ENCODE data around the gene PKD2. TPM values are rescaled to one million over a fixed set of nuclear protein-coding genes. Genes with fewer than 3 reads are reported as not detected.

Gene PKD2
- total and polyA plus RNA-seq, 2 experiments from 2014 or later = 16.3 to 27.1 TPM

DNA sequence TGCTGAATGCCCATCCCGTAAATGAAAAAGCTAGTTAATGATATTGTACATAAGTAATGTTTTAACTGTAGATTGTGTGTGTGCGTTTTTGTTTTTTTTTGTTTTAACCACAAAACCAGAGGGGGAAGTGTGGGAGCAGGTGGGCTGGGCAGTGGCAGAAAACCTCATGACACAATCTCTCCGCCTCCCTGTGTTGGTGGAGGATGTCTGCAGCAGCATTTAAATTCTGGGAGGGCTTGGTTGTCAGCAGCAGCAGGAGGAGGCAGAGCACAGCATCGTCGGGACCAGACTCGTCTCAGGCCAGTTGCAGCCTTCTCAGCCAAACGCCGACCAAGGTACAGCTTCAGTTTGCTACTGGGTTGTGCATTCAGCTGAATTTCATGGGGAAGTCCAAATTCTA is 32.0 kb upstream of the PKD2 start, which contains the start of gene SPP1:
TSS of gene SPP1 (plus strand) at position 249 of the 400 bp plus-strand sequence. CDS start 1,182 bp downstream, outside the sequence.
- Histone ChIP-seq H3K27ac (no peak within 1 kb of the TSS), H3K4me1 (ENCODE audit: low read depth) (no peaks in the 10 kb centered on the region), H3K27me3 (no peaks in the 10 kb centered on the region), H3K9me3 (ENCODE audit: low read depth) (no peaks in the 10 kb centered on the region), H3K36me3 (no peaks in the 10 kb centered on the region), H3K4me3 (no peak within 1 kb of the TSS)
- DNase-seq (ENCODE audit: low read depth in 1 of 2, low spot score in 1 of 2) = peak; percentile 9 to 28
- TF ChIP-seq, protein P1, sequence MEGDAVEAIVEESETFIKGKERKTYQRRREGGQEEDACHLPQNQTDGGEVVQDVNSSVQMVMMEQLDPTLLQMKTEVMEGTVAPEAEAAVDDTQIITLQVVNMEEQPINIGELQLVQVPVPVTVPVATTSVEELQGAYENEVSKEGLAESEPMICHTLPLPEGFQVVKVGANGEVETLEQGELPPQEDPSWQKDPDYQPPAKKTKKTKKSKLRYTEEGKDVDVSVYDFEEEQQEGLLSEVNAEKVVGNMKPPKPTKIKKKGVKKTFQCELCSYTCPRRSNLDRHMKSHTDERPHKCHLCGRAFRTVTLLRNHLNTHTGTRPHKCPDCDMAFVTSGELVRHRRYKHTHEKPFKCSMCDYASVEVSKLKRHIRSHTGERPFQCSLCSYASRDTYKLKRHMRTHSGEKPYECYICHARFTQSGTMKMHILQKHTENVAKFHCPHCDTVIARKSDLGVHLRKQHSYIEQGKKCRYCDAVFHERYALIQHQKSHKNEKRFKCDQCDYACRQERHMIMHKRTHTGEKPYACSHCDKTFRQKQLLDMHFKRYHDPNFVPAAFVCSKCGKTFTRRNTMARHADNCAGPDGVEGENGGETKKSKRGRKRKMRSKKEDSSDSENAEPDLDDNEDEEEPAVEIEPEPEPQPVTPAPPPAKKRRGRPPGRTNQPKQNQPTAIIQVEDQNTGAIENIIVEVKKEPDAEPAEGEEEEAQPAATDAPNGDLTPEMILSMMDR (IDR thresholded peaks at IDR 0.05; ENCODE audit: low read depth, low read length) = no peak

- H3K27ac ChIP-seq = no peak overlapping the region
- no peak for DNase-seq (ENCODE audit: low read depth in 1 of 2, low spot score in 1 of 2)
- no peak overlapping the region for H3K4me3 ChIP-seq
- no peaks in the 10 kb centered on the region for H3K27me3 ChIP-seq
- TF ChIP-seq, protein P1 (IDR thresholded peaks at IDR 0.05; ENCODE audit: low read depth, low read length) = no peak
- H3K36me3 ChIP-seq = no peaks in the 10 kb centered on the region
- no peaks in the 10 kb centered on the region for H3K4me1 ChIP-seq (ENCODE audit: low read depth)
- H3K9me3 ChIP-seq (ENCODE audit: low read depth) = no peaks in the 10 kb centered on the region
These were observed 29.7 kb upstream of the PKD2 start for GRCh38 chr4:87977521-87978278.

GRCh38 chr4:87978681-87979080 is 28.8 kb upstream of the PKD2 start:
- H3K9me3 ChIP-seq (ENCODE audit: low read depth) = no peaks in the 10 kb centered on the region
- DNase-seq (ENCODE audit: low read depth in 1 of 2, low spot score in 1 of 2) = no peak
- no peaks in the 10 kb centered on the region for H3K4me1 ChIP-seq (ENCODE audit: low read depth)
- TF ChIP-seq, protein P1 (IDR thresholded peaks at IDR 0.05; ENCODE audit: low read depth, low read length) = no peak
- H3K27ac ChIP-seq = no peak overlapping the region
- no peaks in the 10 kb centered on the region for H3K36me3 ChIP-seq
- no peak overlapping the region for H3K4me3 ChIP-seq
- H3K27me3 ChIP-seq = no peaks in the 10 kb centered on the region

GRCh38 chr4:87979810-87980209 is 27.6 kb upstream of the PKD2 start:
- Histone ChIP-seq H3K27me3 (no peaks in the 10 kb centered on the region), H3K27ac (no peak overlapping the region), H3K36me3 (no peaks in the 10 kb centered on the region), H3K9me3 (ENCODE audit: low read depth) (no peaks in the 10 kb centered on the region), H3K4me1 (ENCODE audit: low read depth) (no peaks in the 10 kb centered on the region), H3K4me3 (no peak overlapping the region)
- TF ChIP-seq, protein P1 (IDR thresholded peaks at IDR 0.05; ENCODE audit: low read depth, low read length) = no peak
- DNase-seq (ENCODE audit: low read depth in 1 of 2, low spot score in 1 of 2) = no peak

- H3K4me1 ChIP-seq (ENCODE audit: low read depth) = no peaks in the 10 kb centered on the region
- H3K9me3 ChIP-seq (ENCODE audit: low read depth) = no peaks in the 10 kb centered on the region
- H3K27ac ChIP-seq = no peak overlapping the region
- no peak overlapping the region for H3K4me3 ChIP-seq
- TF ChIP-seq, protein P1 (IDR thresholded peaks at IDR 0.05; ENCODE audit: low read depth, low read length) = no peak
- no peaks in the 10 kb centered on the region for H3K36me3 ChIP-seq
- DNase-seq (ENCODE audit: low read depth in 1 of 2, low spot score in 1 of 2) = no peak
- no peaks in the 10 kb centered on the region for H3K27me3 ChIP-seq
These were observed 25.9 kb upstream of the PKD2 start for GRCh38 chr4:87981486-87981885.

All from cardiac muscle cell (in vitro differentiated cells and primary cell).